AG04450 (cell line): ENCODE data around the gene HOXD8. TPM values are rescaled to one million over a fixed set of nuclear protein-coding genes. Genes with fewer than 3 reads are reported as not detected.

Experiments
- CTCF ChIA-PET: fragments of 300-600, 350-600 bp; formaldehyde crosslinking; extraction: SDS; loops from one replicate; lab custom pipeline; 2022; ENCODE audit warnings: antibody characterized with exemption, inconsistent platforms; lab: Charles Lee
- POLR2A ChIA-PET: fragments of 350-600 bp; formaldehyde crosslinking; extraction: SDS; loops from one replicate; lab custom pipeline; 2021; ENCODE audit warnings: antibody characterized with exemption, inconsistent platforms; lab: Yijun Ruan, JAX
- DNase-seq: peaks from one replicate; pipeline ENCODE4 v3.0.0-alpha.2; 2011; ENCODE audit warnings: low read depth, low spot score
- H3K27ac ChIP-seq: one replicate; pipeline ENCODE4 v1.5.1; 2012; ENCODE audit warnings: low read depth, low read length, control low read depth
- H3K27me3 ChIP-seq: one replicate; pipeline ENCODE4 v1.6.0; 2012; ENCODE audit warnings: low read length; ENCODE audit not compliant: control insufficient read depth, insufficient read depth
- H3K4me3 ChIP-seq: 2 replicates; pipeline ENCODE4 v1.5.1; 2011; ENCODE audit warnings: mild to moderate bottlenecking, low read depth, low read length, control low read depth
- H3K9me3 ChIP-seq: 2 replicates; pipeline ENCODE4 v1.5.1; 2012; ENCODE audit warnings: low read length; ENCODE audit not compliant: control insufficient read depth, insufficient read depth
- polyA plus RNA-seq: library from polyadenylated mRNA; depleted of rRNA; stranded (reverse); fragments of >200 nt; gene quantifications from 2 replicates; pipeline ENCODE4 v1.2.3, GENCODE V29; 2011
- TF ChIP-seq, protein P1 (sequence below): IDR thresholded peaks from 2 replicates; pipeline ENCODE4 v1.5.1; 2011; ENCODE audit warnings: low read depth, low read length, control low read depth, inconsistent platforms

Gene HOXD8
- polyA plus RNA-seq, 1 experiment = not detected

DNA sequence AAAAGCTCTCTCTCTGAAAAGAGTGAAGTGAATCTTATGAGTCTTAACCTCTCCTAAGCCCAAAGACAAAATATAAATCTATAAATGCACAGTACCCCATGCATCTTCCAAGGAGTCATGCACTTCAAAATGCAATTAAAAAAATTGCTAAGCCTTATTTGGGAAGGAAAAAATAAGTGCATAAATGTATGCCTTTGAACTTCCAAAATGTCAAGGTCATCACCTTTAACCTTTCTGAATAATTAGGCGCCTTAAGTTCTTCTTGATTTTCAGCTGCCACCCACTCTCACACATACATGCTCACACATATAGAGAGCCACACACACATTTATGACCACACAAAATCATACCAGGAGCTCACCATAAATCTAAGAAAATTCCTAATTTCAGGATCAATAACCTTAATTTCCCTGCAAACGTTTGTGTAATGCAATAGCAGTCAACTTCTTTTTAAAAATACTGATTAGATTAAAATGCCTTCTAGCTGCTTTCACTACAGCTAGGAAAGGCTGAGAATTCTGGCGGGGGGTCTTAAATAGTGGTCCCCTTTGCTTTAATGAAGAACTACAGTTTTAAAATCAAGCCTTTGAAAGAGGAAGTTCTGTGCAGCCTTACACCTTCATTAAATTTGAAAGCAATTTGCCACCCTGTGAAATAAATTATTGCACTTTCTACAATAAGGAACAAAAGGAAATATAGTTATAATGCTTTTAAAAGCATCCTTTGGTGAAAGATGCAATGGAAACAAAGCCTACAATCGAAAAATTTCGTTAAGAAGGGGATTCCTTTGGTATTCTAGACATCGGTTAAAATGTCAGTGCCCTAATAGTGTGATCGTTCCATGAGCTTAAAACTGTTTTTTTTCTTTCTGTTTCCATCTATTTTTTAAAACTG lies 18.8 kb upstream of the HOXD8 start:
- ChIA-PET CTCF (interaction anchor here (0.5 to 3.3 kb wide), 15 partner anchors 10 to 1894 kb away, joined by 3 to 16 read pairs (median 3); no protein-coding TSS in a partner anchor), POLR2A (no interaction called here)
- DNase-seq = no peak
- TF ChIP-seq, protein P1, sequence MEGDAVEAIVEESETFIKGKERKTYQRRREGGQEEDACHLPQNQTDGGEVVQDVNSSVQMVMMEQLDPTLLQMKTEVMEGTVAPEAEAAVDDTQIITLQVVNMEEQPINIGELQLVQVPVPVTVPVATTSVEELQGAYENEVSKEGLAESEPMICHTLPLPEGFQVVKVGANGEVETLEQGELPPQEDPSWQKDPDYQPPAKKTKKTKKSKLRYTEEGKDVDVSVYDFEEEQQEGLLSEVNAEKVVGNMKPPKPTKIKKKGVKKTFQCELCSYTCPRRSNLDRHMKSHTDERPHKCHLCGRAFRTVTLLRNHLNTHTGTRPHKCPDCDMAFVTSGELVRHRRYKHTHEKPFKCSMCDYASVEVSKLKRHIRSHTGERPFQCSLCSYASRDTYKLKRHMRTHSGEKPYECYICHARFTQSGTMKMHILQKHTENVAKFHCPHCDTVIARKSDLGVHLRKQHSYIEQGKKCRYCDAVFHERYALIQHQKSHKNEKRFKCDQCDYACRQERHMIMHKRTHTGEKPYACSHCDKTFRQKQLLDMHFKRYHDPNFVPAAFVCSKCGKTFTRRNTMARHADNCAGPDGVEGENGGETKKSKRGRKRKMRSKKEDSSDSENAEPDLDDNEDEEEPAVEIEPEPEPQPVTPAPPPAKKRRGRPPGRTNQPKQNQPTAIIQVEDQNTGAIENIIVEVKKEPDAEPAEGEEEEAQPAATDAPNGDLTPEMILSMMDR = no peak
- Histone ChIP-seq H3K4me3 (no peak overlapping the region), H3K27me3 (peaks cover 89% of the 10 kb centered on the region), H3K9me3 (peaks cover 10% of the 10 kb centered on the region; the same call in 1 of the 2 replicates), H3K27ac (no peak overlapping the region)

DNA sequence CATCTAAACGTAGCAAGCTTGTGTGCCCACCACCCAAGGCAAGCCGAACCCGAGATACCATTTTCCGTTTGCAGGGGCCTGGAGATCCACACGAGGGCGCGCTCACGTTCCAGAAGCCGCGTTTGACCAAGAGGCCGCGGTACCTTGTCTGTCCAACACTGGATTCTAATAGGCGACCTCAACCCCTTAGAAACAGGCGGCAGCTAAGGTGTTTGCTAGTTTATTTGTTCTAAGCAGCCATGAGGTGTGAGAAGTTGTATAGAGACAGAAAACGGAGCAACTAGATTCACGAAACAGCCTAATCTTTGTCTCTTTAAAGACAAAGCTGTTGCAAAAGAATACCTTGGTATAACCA lies 18.2 kb upstream of the HOXD8 start:
- Histone ChIP-seq H3K4me3 (no peak overlapping the region), H3K27ac (no peak overlapping the region), H3K9me3 (peaks cover 14% of the 10 kb centered on the region; the same call in 1 of the 2 replicates), H3K27me3 (peaks cover 90% of the 10 kb centered on the region)
- CTCF ChIA-PET = interaction anchor here (0.7 to 3.3 kb wide), 11 partner anchors 10 to 1895 kb away, joined by 3 to 16 read pairs (median 3); no protein-coding TSS in a partner anchor
- POLR2A ChIA-PET = no interaction called here
- DNase-seq = no peak
- TF ChIP-seq, protein P1 = peak; percentile 67

DNA sequence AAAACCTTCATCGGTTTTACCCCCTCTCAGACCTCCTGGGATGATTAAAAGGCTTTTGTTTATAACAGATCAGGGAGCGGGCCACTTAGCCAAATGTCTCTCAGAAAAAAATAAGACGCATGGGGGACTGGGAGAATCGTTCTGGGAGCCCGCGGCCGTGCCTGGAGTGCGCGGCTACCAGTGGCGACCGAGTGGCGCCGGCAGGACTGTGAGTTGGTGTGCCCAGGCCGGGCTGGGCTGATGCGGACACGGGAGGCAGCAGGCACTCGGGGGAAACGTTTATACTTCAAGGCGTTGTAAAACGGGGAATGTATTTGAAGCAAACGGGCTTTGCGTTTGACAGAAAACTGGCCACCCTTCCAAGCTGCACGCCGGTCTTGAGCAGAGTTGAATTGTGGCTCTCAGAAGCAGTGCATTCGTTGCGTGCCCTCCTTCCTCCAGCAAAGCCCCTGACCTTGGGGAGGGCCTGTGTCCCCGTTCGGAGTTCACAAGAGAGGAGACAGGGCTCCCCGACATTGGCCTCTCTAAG lies 17.6 kb upstream of the HOXD8 start:
- Histone ChIP-seq H3K9me3 (peaks cover 17% of the 10 kb centered on the region; the same call in 1 of the 2 replicates), H3K27ac (no peak overlapping the region), H3K27me3 (peaks cover 91% of the 10 kb centered on the region), H3K4me3 (no peak overlapping the region)
- TF ChIP-seq, protein P1 = no peak
- no peak for DNase-seq
- ChIA-PET CTCF (interaction anchor here (0.9 to 3.3 kb wide), 5 partner anchors 15 to 1032 kb away, joined by 3 to 16 read pairs (median 8); no protein-coding TSS in a partner anchor), POLR2A (no interaction called here)

DNA sequence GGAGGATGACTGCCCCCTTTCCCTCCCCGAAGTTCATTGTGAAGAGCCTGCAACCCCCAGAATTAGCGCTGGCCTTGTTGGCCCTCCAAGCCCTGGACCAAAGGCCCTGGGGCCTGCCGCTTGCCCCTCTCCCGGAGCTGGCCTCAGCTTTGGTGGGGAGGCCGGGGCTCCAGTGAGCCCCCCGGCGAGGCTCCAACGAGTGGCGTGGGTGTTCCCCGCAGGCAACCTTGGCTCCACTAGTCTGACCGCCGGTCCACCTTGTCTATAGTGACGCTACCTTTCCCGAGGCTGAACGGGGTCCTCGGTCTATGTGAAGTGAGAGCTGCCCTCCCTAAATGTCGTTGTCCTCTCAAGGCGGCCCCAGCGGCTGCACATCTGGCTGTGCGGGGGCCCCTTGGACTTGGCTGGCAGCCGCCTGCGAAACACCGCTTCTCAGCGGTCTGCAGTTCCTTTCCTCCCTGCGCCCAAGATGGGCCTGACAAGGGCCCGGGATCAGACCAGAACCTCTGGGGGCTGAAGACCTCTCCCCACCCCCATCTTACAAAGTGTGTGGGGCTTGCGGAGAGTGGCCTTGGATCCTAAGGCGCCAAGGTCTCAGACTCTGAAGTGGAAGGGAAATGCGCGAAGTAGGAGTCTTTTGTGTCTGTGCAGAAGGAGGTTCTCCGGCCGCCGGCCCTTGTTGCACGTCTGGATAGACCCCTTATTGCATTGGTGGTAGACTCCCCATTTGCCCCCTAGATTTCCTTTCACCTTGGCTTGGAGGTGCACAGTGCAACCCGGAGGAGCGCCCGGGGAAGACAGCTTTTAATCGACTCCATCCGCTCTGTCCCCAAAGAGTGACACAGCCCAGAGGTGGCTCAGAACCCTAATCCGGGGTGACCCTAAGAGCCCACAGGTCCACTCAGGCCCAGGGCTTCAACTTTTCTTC lies 16.9 kb upstream of the HOXD8 start:
- Histone ChIP-seq H3K27ac (no peak overlapping the region), H3K27me3 (peaks cover 94% of the 10 kb centered on the region), H3K4me3 (no peak overlapping the region), H3K9me3 (peaks cover 23% of the 10 kb centered on the region; the same call in 1 of the 2 replicates)
- no peak for DNase-seq
- CTCF ChIA-PET = interaction anchor here (0.6 to 3.3 kb wide), 7 partner anchors 15 to 1513 kb away, joined by 3 to 16 read pairs (median 3); no protein-coding TSS in a partner anchor
- POLR2A ChIA-PET = no interaction called here
- TF ChIP-seq, protein P1 = no peak
